Parathyroid adenoma (tissue), 2 donors: ENCODE results near the gene ANKRD33B.

Experiments used
- H2AFZ ChIP-seq: fragments of 300-600 bp; sonication (generic); one replicate; pipeline ENCODE4 v1.7.0; 2017; ENCODE audit warnings: antibody characterized with exemption, mild to moderate bottlenecking
- H3K27ac ChIP-seq: fragments of 300-600 bp; sonication (generic); one replicate; pipeline ENCODE4 v1.7.0; 2017
- H3K27me3 ChIP-seq: fragments of 300-600 bp; sonication (generic); one replicate; pipeline ENCODE4 v1.7.0; 2017; ENCODE audit warnings: low read length; ENCODE audit not compliant: control insufficient read depth, insufficient read depth
- H3K36me3 ChIP-seq: fragments of 300-600 bp; sonication (generic); one replicate; pipeline ENCODE4 v1.7.0; 2017; ENCODE audit warnings: low read length; ENCODE audit not compliant: control insufficient read depth, insufficient read depth
- H3K4me1 ChIP-seq: fragments of 300-600 bp; sonication (generic); one replicate; pipeline ENCODE4 v1.7.0; 2017; ENCODE audit warnings: control low read depth
- H3K4me2 ChIP-seq: fragments of 300-600 bp; sonication (generic); one replicate; pipeline ENCODE4 v1.7.0; 2017; ENCODE audit warnings: low read length
- H3K4me3 ChIP-seq: fragments of 300-600 bp; sonication (generic); one replicate; pipeline ENCODE4 v1.7.0; 2017; ENCODE audit warnings: low read depth, low read length
- H3K79me2 ChIP-seq: fragments of 300-600 bp; sonication (generic); one replicate; pipeline ENCODE4 v1.7.0; 2017; ENCODE audit warnings: control low read depth
- H3K9ac ChIP-seq: fragments of 300-600 bp; sonication (generic); one replicate; pipeline ENCODE4 v1.7.0; 2017; ENCODE audit warnings: mild to moderate bottlenecking
- H3K9me3 ChIP-seq: fragments of 300-600 bp; sonication (generic); one replicate; pipeline ENCODE4 v1.7.0; 2017; ENCODE audit warnings: low read length; ENCODE audit not compliant: control insufficient read depth
- TF ChIP-seq, protein P1 (sequence below): fragments of 300-600 bp; sonication (generic); IDR thresholded peaks from one replicate; pipeline ENCODE4 v1.7.0; 2017; ENCODE audit warnings: antibody characterized with exemption, mild to moderate bottlenecking
- donor health status: primary hyperparathyroidism.

Gene ANKRD33B

DNA sequence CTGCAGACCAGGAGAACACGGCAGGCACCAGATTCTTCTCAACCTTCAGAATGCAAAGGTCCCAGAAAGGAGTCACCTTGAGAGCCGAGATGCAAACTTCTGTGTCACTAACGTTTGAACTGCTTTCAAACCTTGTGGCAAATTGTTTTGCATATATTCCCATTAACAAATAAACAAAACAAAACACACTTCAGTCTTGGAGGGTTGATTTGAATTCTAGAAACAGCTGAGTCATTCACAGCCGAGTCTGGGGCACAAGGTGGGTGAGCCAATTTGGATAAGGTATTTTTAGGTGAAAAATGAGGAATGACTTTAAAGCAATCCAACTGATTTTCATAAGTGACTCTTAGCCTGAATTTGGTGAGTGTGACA, 38.8 kb upstream of the ANKRD33B start:
- H3K4me2 ChIP-seq = no peak overlapping the region
- no peaks in the 10 kb centered on the region for H3K27me3 ChIP-seq
- no peak overlapping the region for H3K9ac ChIP-seq
- H2AFZ ChIP-seq = no peak overlapping the region
- TF ChIP-seq, protein P1, sequence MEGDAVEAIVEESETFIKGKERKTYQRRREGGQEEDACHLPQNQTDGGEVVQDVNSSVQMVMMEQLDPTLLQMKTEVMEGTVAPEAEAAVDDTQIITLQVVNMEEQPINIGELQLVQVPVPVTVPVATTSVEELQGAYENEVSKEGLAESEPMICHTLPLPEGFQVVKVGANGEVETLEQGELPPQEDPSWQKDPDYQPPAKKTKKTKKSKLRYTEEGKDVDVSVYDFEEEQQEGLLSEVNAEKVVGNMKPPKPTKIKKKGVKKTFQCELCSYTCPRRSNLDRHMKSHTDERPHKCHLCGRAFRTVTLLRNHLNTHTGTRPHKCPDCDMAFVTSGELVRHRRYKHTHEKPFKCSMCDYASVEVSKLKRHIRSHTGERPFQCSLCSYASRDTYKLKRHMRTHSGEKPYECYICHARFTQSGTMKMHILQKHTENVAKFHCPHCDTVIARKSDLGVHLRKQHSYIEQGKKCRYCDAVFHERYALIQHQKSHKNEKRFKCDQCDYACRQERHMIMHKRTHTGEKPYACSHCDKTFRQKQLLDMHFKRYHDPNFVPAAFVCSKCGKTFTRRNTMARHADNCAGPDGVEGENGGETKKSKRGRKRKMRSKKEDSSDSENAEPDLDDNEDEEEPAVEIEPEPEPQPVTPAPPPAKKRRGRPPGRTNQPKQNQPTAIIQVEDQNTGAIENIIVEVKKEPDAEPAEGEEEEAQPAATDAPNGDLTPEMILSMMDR = no peak
- H3K27ac ChIP-seq = no peak overlapping the region
- H3K4me1 ChIP-seq = no peaks in the 10 kb centered on the region
- no peaks in the 10 kb centered on the region for H3K79me2 ChIP-seq
- H3K4me3 ChIP-seq = no peak overlapping the region
- no peaks in the 10 kb centered on the region for H3K9me3 ChIP-seq
- H3K36me3 ChIP-seq = no peaks in the 10 kb centered on the region

DNA sequence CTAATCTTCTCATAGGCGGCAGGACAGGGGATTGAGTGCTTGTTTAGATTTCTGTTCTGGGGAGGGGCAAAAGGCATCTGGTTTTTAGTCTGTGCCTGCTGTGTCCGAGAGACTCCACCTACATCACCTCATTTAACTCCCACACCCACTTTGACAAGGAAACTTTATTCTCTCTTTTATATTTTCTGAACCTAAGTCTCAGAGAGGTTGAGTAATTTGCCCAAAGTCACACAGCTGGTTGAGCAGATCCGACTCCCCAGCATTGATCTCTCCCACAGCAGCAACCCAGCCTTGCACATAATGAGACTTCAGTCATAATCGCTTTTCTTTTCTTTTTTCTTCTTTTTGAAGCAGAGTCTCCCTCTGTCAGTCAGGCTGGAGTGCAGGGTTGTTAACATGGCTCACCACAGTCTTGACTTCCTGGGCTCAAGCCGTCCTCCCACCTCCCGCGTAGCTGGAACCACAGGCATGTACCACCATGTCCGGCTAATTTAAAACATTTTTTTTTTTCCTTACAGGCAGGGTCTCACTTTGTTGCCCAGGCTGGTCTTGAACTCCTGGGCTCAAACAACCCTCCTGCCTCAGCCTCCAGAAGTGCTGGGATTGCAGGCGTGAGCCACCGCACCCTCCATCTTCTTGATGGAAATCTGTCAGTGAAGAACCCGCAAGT, 36.5 kb upstream of the ANKRD33B start:
- no peaks in the 10 kb centered on the region for H3K27me3 ChIP-seq
- no peak overlapping the region for H3K4me2 ChIP-seq
- no peak overlapping the region for H2AFZ ChIP-seq
- no peak overlapping the region for H3K27ac ChIP-seq
- TF ChIP-seq, protein P1 = no peak
- no peaks in the 10 kb centered on the region for H3K4me1 ChIP-seq
- H3K9me3 ChIP-seq = no peaks in the 10 kb centered on the region
- H3K36me3 ChIP-seq = no peaks in the 10 kb centered on the region
- no peaks in the 10 kb centered on the region for H3K79me2 ChIP-seq
- no peak overlapping the region for H3K9ac ChIP-seq
- no peak overlapping the region for H3K4me3 ChIP-seq

DNA sequence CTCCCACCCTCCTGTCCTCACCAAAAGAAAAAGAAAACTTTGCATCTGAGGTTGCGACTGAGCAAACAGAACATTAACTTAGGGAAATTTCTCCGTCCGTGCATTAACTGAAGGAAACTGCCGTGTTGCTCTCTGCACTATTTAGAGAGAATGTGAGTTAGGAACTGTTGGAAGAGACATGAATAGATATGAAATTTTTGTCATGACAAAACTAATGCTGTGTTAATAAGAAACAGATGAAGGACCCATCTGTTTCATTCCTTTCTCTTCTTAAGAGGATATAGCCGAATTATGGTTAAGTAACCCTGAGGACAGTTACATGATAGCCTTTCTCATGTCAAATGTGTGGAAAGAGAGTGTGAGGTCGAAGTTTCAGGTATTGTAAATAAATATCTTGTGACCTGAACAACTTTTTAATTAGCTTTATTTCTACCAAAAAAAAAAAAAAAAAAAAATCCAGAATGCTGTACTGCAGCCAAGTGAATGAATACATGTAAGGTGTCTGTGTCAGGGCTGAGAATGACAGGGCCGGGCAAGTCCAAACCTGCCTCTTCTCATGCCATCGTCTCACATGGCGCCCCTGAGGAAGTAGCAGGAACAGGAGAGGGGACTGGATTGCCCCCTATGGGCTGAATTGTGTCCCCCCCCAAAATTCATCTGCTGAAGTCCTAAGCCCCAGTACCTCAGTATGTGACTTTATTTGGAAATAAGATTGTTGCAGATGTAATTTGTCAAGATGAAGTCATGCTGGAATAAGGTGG, 35.6 kb upstream of the ANKRD33B start:
- no peak overlapping the region for H3K27ac ChIP-seq

DNA sequence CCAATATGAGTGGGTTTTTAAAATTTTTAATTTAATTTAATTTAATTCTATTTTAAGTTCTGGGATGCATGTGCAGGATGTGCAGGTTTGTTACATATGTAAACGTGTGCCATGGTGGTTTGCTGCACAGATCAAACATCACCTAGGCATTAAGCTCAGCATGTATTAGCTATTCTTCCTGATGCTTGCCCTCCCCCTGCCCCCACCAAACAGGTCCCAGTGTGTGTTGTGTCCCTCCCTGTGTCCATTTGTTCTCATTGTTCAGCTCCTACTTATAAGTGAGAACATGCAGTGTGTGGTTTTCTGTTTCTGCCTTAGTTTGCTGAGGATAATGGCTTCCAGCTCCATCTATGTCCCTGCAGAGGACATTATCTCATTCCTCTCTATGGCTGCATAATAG, 35.0 kb upstream of the ANKRD33B start:
- Histone ChIP-seq H3K4me2 (no peak overlapping the region), H3K27me3 (no peaks in the 10 kb centered on the region), H3K4me3 (no peak overlapping the region), H3K4me1 (no peaks in the 10 kb centered on the region), H3K36me3 (no peaks in the 10 kb centered on the region), H2AFZ (no peak overlapping the region), H3K9ac (no peak overlapping the region), H3K9me3 (no peaks in the 10 kb centered on the region), H3K27ac (no peak overlapping the region), H3K79me2 (no peaks in the 10 kb centered on the region)
- TF ChIP-seq, protein P1 = no peak

More for the DNA sequence above, 35.6 kb upstream of the ANKRD33B start:
- Histone ChIP-seq H3K27me3 (no peaks in the 10 kb centered on the region), H3K4me3 (no peak overlapping the region), H3K4me1 (no peaks in the 10 kb centered on the region), H3K79me2 (no peaks in the 10 kb centered on the region), H3K9me3 (no peaks in the 10 kb centered on the region), H3K4me2 (no peak overlapping the region), H3K36me3 (no peaks in the 10 kb centered on the region), H3K9ac (no peak overlapping the region), H2AFZ (no peak overlapping the region)
- TF ChIP-seq, protein P1 = no peak
